PC-3 (cell line): ENCODE results near the gene THUMPD1.

ENCODE experiments used
- EZH2phosphoT487 ChIP-seq: fragments of 300-600 bp; sonication (generic); IDR thresholded peaks from 2 replicates; pipeline ENCODE4 v1.6.1; 2018; ENCODE audit warnings: mild to moderate bottlenecking, antibody characterized with exemption, low read length, borderline replicate concordance
- TF ChIP-seq, protein P1 (sequence below): fragments of 300-600 bp; sonication (generic); conservative IDR thresholded peaks from 2 replicates; pipeline ENCODE4 v1.5.1; 2017; ENCODE audit warnings: antibody characterized with exemption, low read depth, mild to moderate bottlenecking, low read length

DNA sequence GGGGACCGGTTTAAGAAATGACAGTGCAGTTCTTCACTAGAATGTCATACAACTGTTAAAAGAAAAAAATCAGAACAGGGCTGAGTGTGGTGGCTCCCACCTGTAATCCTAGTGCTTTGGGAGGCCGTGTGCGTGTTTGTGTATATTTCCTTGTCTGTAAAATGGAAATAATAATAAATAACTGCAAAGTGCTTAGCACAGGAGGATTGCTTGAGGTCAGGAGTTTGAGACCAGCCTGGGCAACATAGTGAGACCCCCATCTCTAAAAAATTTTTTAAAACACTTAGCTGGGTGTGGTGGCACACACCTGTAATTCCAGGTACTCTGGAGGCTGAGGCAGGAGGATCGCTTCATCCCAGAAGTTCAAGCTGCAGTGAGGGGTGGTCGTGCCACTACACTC is 24.7 kb upstream of the THUMPD1 start:
- TF ChIP-seq, protein P1, sequence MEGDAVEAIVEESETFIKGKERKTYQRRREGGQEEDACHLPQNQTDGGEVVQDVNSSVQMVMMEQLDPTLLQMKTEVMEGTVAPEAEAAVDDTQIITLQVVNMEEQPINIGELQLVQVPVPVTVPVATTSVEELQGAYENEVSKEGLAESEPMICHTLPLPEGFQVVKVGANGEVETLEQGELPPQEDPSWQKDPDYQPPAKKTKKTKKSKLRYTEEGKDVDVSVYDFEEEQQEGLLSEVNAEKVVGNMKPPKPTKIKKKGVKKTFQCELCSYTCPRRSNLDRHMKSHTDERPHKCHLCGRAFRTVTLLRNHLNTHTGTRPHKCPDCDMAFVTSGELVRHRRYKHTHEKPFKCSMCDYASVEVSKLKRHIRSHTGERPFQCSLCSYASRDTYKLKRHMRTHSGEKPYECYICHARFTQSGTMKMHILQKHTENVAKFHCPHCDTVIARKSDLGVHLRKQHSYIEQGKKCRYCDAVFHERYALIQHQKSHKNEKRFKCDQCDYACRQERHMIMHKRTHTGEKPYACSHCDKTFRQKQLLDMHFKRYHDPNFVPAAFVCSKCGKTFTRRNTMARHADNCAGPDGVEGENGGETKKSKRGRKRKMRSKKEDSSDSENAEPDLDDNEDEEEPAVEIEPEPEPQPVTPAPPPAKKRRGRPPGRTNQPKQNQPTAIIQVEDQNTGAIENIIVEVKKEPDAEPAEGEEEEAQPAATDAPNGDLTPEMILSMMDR, result no peak
- no peak for TF ChIP-seq EZH2phosphoT487
